HCT116 (cell line): ENCODE measurements around the gene TMEM89. TPM values are rescaled to one million over a fixed set of nuclear protein-coding genes. Genes with fewer than 3 reads are reported as not detected.
A peak's percentile ranks its signal among the peaks of the same experiment; 100 is the strongest.

Experiments used
- ATAC-seq: fragments of 200-7000 bp; cut with Tn5 transposase; 2 replicates; pipeline ENCODE4 v1.9.1; 2020; ENCODE audit warnings: mild to moderate bottlenecking, moderate library complexity
- BruUV-seq: library from RNA; stranded (reverse); fragments of 400-500 nt; replicated peaks from 2 replicates; lab custom pipeline; 2021; lab: Mats Ljungman, UMichigan
- CTCF ChIA-PET: fragments of 300-600 bp; sonication (Branson Sonifier 250); formaldehyde crosslinking; loops from one replicate; lab custom pipeline; 2021; ENCODE audit warnings: antibody characterized with exemption; lab: Charles Lee
- POLR2A ChIA-PET: fragments of 300-600, 350-600 bp; sonication (Branson Sonifier 250); formaldehyde crosslinking; loops from one replicate; lab custom pipeline; 2021; ENCODE audit warnings: antibody characterized with exemption; lab: Charles Lee
- RAD21 ChIA-PET, 2 experiments: fragments of 300-600 bp; sonication (Branson Sonifier 250); formaldehyde crosslinking; loops; one replicate each; lab custom pipeline; 2023; ENCODE audit warnings: low total read pairs in 2 of 2; ENCODE audit not compliant: uncharacterized antibody in 2 of 2, unreplicated experiment in 2 of 2, low non-redundant PET in 1 of 2; lab: Charles Lee
- DNase-seq: peaks from one replicate; pipeline ENCODE4 v3.0.0-alpha.2; 2010; ENCODE audit warnings: low read depth, low spot score
- H2AFZ ChIP-seq: fragments of 200-600 bp; shearing (Covaris generic), sonication (generic); 2 replicates; pipeline ENCODE4 v1.6.1; 2017; ENCODE audit warnings: low read depth, mixed run types, mixed read lengths, antibody characterized with exemption, low read length; ENCODE audit not compliant: poor library complexity, severe bottlenecking
- H3K27ac ChIP-seq: 2 replicates; pipeline ENCODE4 v1.5.1; 2012; ENCODE audit warnings: low read depth, low read length
- H3K27me3 ChIP-seq: fragments of 200-600 bp; sonication (generic); 2 replicates; pipeline ENCODE4 v1.6.1; 2016; ENCODE audit warnings: mixed run types, low read length, mixed read lengths; ENCODE audit not compliant: insufficient read depth
- H3K36me3 ChIP-seq, 2 experiments: fragments of 200-500 bp in 1 of 2; fragments of 200-600 bp in 1 of 2; sonication (Bioruptor generic) in 1 of 2; sonication (generic) in 1 of 2; 2 replicates each; pipeline versions ENCODE4 v1.5.1 to v1.6.1; 2014 to 2016; ENCODE audit warnings: low read length in 2 of 2, inconsistent platforms in 1 of 2, mixed read lengths in 1 of 2, mixed run types in 1 of 2; ENCODE audit not compliant: insufficient read depth in 2 of 2, control insufficient read depth in 1 of 2
- H3K4me1 ChIP-seq, 2 experiments: fragments of 200-600 bp in 1 of 2; sonication (generic) in 1 of 2; 2 replicates each; pipeline versions ENCODE4 v1.5.1 to v1.6.1; 2012 to 2017; ENCODE audit warnings: low read length in 2 of 2, inconsistent platforms in 1 of 2, mild to moderate bottlenecking in 1 of 2, mixed read lengths in 1 of 2, mixed run types in 1 of 2, moderate library complexity in 1 of 2; ENCODE audit not compliant: insufficient read depth in 2 of 2, control insufficient read depth in 1 of 2
- H3K4me2 ChIP-seq: fragments of 200-600 bp; sonication (generic); 2 replicates; pipeline ENCODE4 v1.6.1; 2017; ENCODE audit warnings: mixed run types, low read length, mixed read lengths
- H3K4me3 ChIP-seq, 2 experiments: fragments of 200-600 bp in 1 of 2; sonication (generic) in 1 of 2; replicated peaks in 1 of 2; 2 replicates each; pipeline ENCODE4 v1.5.1; 2011 to 2016; ENCODE audit warnings: low read length in 2 of 2, control low read depth in 1 of 2, low read depth in 1 of 2, mild to moderate bottlenecking in 1 of 2, mixed read lengths in 1 of 2, mixed run types in 1 of 2
- H3K79me2 ChIP-seq: fragments of 200-600 bp; sonication (generic); 2 replicates; pipeline ENCODE4 v1.6.1; 2017; ENCODE audit warnings: mild to moderate bottlenecking, mixed run types, low read length, moderate library complexity, mixed read lengths; ENCODE audit not compliant: insufficient read depth
- H3K9ac ChIP-seq: fragments of 200-600 bp; sonication (generic); 2 replicates; pipeline ENCODE4 v1.6.1; 2016; ENCODE audit warnings: low read length, mixed read lengths
- H3K9me2 ChIP-seq: fragments of 200-600 bp; sonication (generic), shearing (Covaris generic); 2 replicates; pipeline ENCODE4 v1.6.1; 2017; ENCODE audit warnings: mixed run types, mild to moderate bottlenecking, moderate library complexity; ENCODE audit not compliant: insufficient read depth
- H3K9me3 ChIP-seq, 2 experiments: fragments of 200-500 bp in 1 of 2; fragments of 200-600 bp in 1 of 2; sonication (Bioruptor generic) in 1 of 2; sonication (generic) in 1 of 2; 2 replicates each; pipeline ENCODE4 v1.6.1; 2014 to 2017; ENCODE audit warnings: low read length in 2 of 2, mixed read lengths in 2 of 2, inconsistent platforms in 1 of 2, low read depth in 1 of 2, mild to moderate bottlenecking in 1 of 2, mixed run types in 1 of 2, moderate library complexity in 1 of 2; ENCODE audit not compliant: control insufficient read depth in 1 of 2, insufficient read depth in 1 of 2
- H4K20me1 ChIP-seq: fragments of 200-600 bp; sonication (generic), shearing (Covaris generic); 2 replicates; pipeline ENCODE4 v1.6.1; 2017; ENCODE audit warnings: mixed run types, mild to moderate bottlenecking, moderate library complexity; ENCODE audit not compliant: insufficient read depth
- CBX3 ChIP-seq: IDR thresholded peaks from 2 replicates; pipeline ENCODE4 v1.6.1; 2012; ENCODE audit warnings: low read depth
- CEBPB ChIP-seq: IDR thresholded peaks from 2 replicates; pipeline ENCODE4 v1.6.1; 2012; ENCODE audit warnings: low read depth
- EGR1 ChIP-seq: IDR thresholded peaks from 2 replicates; pipeline ENCODE4 v1.6.1; 2012; ENCODE audit warnings: low read depth
- ELF1 ChIP-seq: IDR thresholded peaks from 2 replicates; pipeline ENCODE4 v1.6.1; 2012; ENCODE audit warnings: low read depth, borderline replicate concordance
- EZH2 ChIP-seq: fragments of 200-600 bp; sonication (generic); IDR thresholded peaks from 2 replicates; pipeline ENCODE4 v1.6.1; 2017; ENCODE audit warnings: antibody characterized with exemption, mixed run types
- FOSL1 ChIP-seq: IDR thresholded peaks from 2 replicates; pipeline ENCODE4 v1.6.1; 2012; ENCODE audit warnings: low read depth
- JUND ChIP-seq: IDR thresholded peaks from 2 replicates; pipeline ENCODE4 v1.6.1; 2012
- POLR2AphosphoS5 ChIP-seq: IDR thresholded peaks from 2 replicates; pipeline ENCODE4 v1.6.1; 2011; ENCODE audit warnings: mild to moderate bottlenecking, low read depth, low read length, moderate library complexity
- REST ChIP-seq: IDR thresholded peaks from 2 replicates; pipeline ENCODE4 v1.6.1; 2012; ENCODE audit warnings: low read depth
- SIN3A ChIP-seq: IDR thresholded peaks from 2 replicates; pipeline ENCODE4 v1.6.1; 2012; ENCODE audit warnings: low read depth
- SP1 ChIP-seq: IDR thresholded peaks from 2 replicates; pipeline ENCODE4 v1.6.1; 2012; ENCODE audit warnings: low read depth
- ZNF274 ChIP-seq: fragments of 200-500 bp; sonication (Bioruptor generic); IDR thresholded peaks from 2 replicates; pipeline ENCODE4 v1.6.1; 2014; ENCODE audit warnings: mild to moderate bottlenecking, low read depth, low read length, inconsistent platforms
- intact Hi-C: fragments of 100-400 bp; cut with micrococcal nuclease; formaldehyde crosslinking; loops from 2 replicates; pipeline ENCODE4 v1.10.0; 2022
- total RNA-seq: library from RNA; stranded (reverse); gene quantifications from one replicate; pipeline ENCODE4 v1.2.1, GENCODE V29; 2021; ENCODE audit not compliant: unreplicated experiment

The TMEM89 gene
- total RNA-seq, 1 experiment from 2014 or later: 0.49 TPM

- no peak overlapping the region for H3K27ac ChIP-seq
- no TSS peak for BruUV-seq
- no peak overlapping the region for H3K9ac ChIP-seq
- no peak overlapping the region for H2AFZ ChIP-seq
- CTCF ChIA-PET: no interaction called here
- intact Hi-C loops: no loop called here
- no peaks in the 10 kb centered on the region for H3K4me1 ChIP-seq
- no peaks in the 10 kb centered on the region for H3K9me2 ChIP-seq
- H3K9me3 ChIP-seq: peaks cover 14 to 15% of the 10 kb centered on the region in 2 experiments; a peak in 2 of 4 replicates
- H3K4me3 ChIP-seq: no peak overlapping the region
- no peak for TF ChIP-seq EGR1
- no peak for TF ChIP-seq FOSL1
- no peak for TF ChIP-seq ZNF274
- TF ChIP-seq CEBPB: no peak
- TF ChIP-seq CBX3: peak; percentile 95
- H4K20me1 ChIP-seq: no peaks in the 10 kb centered on the region
- no peaks in the 10 kb centered on the region for H3K27me3 ChIP-seq
- DNase-seq: no peak
- H3K4me2 ChIP-seq: no peak overlapping the region
- ATAC-seq: no peak
- POLR2A ChIA-PET: no interaction called here
- RAD21 ChIA-PET: no interaction called here
- H3K79me2 ChIP-seq: no peaks in the 10 kb centered on the region
- no peaks in the 10 kb centered on the region; a peak in 1 of 4 replicates for H3K36me3 ChIP-seq
Observed at GRCh38 chr3:48617559-48617958, 4.0 kb downstream of the TMEM89 start.

- no TSS peak for BruUV-seq
- POLR2A ChIA-PET: interaction anchor here (1.1 kb wide), 1 partner anchor 21 kb away, joined by 4 read pairs; the partner anchor contains the start of gene SLC26A6
- Histone ChIP-seq H3K27ac (no peak overlapping the region), H3K27me3 (no peaks in the 10 kb centered on the region), H3K9ac (no peak overlapping the region), H4K20me1 (no peaks in the 10 kb centered on the region), H3K4me3 (no peak overlapping the region), H3K9me2 (no peaks in the 10 kb centered on the region), H3K4me2 (no peak overlapping the region), H3K9me3 (peaks cover 14 to 15% of the 10 kb centered on the region in 2 experiments; a peak in 2 of 4 replicates), H3K36me3 (no peaks in the 10 kb centered on the region; a peak in 1 of 4 replicates), H2AFZ (no peak overlapping the region), H3K79me2 (peaks cover 4% of the 10 kb centered on the region; the same call in 1 of the 2 replicates), H3K4me1 (peaks cover 0 to 7% of the 10 kb centered on the region in 2 experiments; a peak in 2 of 4 replicates)
- intact Hi-C loops: no loop called here
- TF ChIP-seq ELF1 (no peak), SP1 (no peak), REST (no peak), JUND (no peak), SIN3A (no peak), POLR2AphosphoS5 (no peak), ZNF274 (no peak), EZH2 (no peak)
- CTCF ChIA-PET: no interaction called here
- RAD21 ChIA-PET: no interaction called here
- DNase-seq (no peak), ATAC-seq (no peak)
Observed at GRCh38 chr3:48614044-48614443, 7.5 kb downstream of the TMEM89 start.
